ENCODE results near the gene NKD1.

NKD1 gene

GRCh38 chr16:50616386-50616785, 68.2 kb downstream of the NKD1 start:
- DNase-seq: no peak

GRCh38 chr16:50616883-50617645, 68.9 kb downstream of the NKD1 start:
- no peak for DNase-seq

- no peak for DNase-seq
Measured at GRCh38 chr16:50617646-50618184, 69.5 kb downstream of the NKD1 start.

GRCh38 chr16:50618238-50618918, 70.2 kb downstream of the NKD1 start:
- DNase-seq: no peak

GRCh38 chr16:50619702-50620491, 71.7 kb downstream of the NKD1 start:
- no peak for DNase-seq

- DNase-seq: no peak
Measured at GRCh38 chr16:50620646-50621451, 72.7 kb downstream of the NKD1 start.

GRCh38 chr16:50621452-50621792, 73.2 kb downstream of the NKD1 start:
- DNase-seq: no peak

GRCh38 chr16:50622029-50622428, 73.8 kb downstream of the NKD1 start:
- DNase-seq: no peak

- no peak for DNase-seq
Measured at GRCh38 chr16:50622643-50623369, 74.6 kb downstream of the NKD1 start.

GRCh38 chr16:50624449-50624970, 76.3 kb downstream of the NKD1 start:
- DNase-seq: no peak

GRCh38 chr16:50625374-50625773, 77.2 kb downstream of the NKD1 start:
- no peak for DNase-seq

- DNase-seq: no peak
Measured at GRCh38 chr16:50626868-50627267, 78.7 kb downstream of the NKD1 start.

GRCh38 chr16:50627419-50627818, 79.2 kb downstream of the NKD1 start:
- DNase-seq: peak; percentile 68

GRCh38 chr16:50628156-50628802, 80.1 kb downstream of the NKD1 start:
- DNase-seq: no peak

GRCh38 chr16:50629334-50629733, 81.1 kb downstream of the NKD1 start:
- no peak for DNase-seq

- no peak for DNase-seq
Measured at GRCh38 chr16:50630394-50631020, 82.3 kb downstream of the NKD1 start.

GRCh38 chr16:50631249-50631984, 83.2 kb downstream of the NKD1 start:
- DNase-seq: no peak

GRCh38 chr16:50631985-50632576, 83.9 kb downstream of the NKD1 start:
- no peak for DNase-seq

Data from NCI-H524 treated with DMSO at 0.1 percent for 48 hours (cell line).